GM18502 (cell line): ENCODE measurements around the gene SNED1.
A peak's percentile ranks its signal among the peaks of the same experiment; 100 is the strongest.

ENCODE experiments used
- ATAC-seq: cut with Tn5 transposase; IDR thresholded peaks from one replicate; pipeline ENCODE4 v1.9.1; 2021; ENCODE audit warnings: mild to moderate bottlenecking; ENCODE audit not compliant: unreplicated experiment, poor library complexity

Gene SNED1

GRCh38 chr2:241019441-241020139, 21.2 kb downstream of the SNED1 start:
- no peak for ATAC-seq

- no peak for ATAC-seq
Observed at GRCh38 chr2:241020201-241020600, 21.8 kb downstream of the SNED1 start.

GRCh38 chr2:241020629-241021190, 22.3 kb downstream of the SNED1 start:
- ATAC-seq = no peak

- no peak for ATAC-seq
Observed at GRCh38 chr2:241025639-241026038, 27.2 kb downstream of the SNED1 start.

- ATAC-seq = no peak
Observed at GRCh38 chr2:241029599-241030332, 31.3 kb downstream of the SNED1 start.

- ATAC-seq = no peak
Observed at GRCh38 chr2:241030333-241030680, 31.9 kb downstream of the SNED1 start.

GRCh38 chr2:241030883-241031282, 32.5 kb downstream of the SNED1 start:
- ATAC-seq = no peak

- ATAC-seq = no peak
Observed at GRCh38 chr2:241031436-241032165, 33.2 kb downstream of the SNED1 start.

GRCh38 chr2:241033336-241033987, 35.0 kb downstream of the SNED1 start:
- ATAC-seq = no peak

GRCh38 chr2:241033994-241034393, 35.6 kb downstream of the SNED1 start:
- ATAC-seq = no peak

GRCh38 chr2:241034490-241035141, 36.2 kb downstream of the SNED1 start:
- no peak for ATAC-seq

- ATAC-seq = no peak
Observed at GRCh38 chr2:241035142-241035817, 36.9 kb downstream of the SNED1 start.

GRCh38 chr2:241035818-241036396, 37.5 kb downstream of the SNED1 start:
- ATAC-seq = peak; percentile 2

- peak; percentile 75 for ATAC-seq
Observed at GRCh38 chr2:241036397-241036963, 38.1 kb downstream of the SNED1 start.

- peak; percentile 22 for ATAC-seq
Observed at GRCh38 chr2:241036964-241037421, 38.6 kb downstream of the SNED1 start.

- ATAC-seq = no peak
Observed at GRCh38 chr2:241037498-241037897, 39.1 kb downstream of the SNED1 start.

GRCh38 chr2:241038374-241039180, 40.2 kb downstream of the SNED1 start:
- no peak for ATAC-seq

- ATAC-seq = no peak
Observed at GRCh38 chr2:241039416-241039815, 41.0 kb downstream of the SNED1 start.
